Keratinocyte (primary cell): ENCODE results near the gene DDX27. TPM values are rescaled to one million over a fixed set of nuclear protein-coding genes. Genes with fewer than 3 reads are reported as not detected.

ENCODE experiments used
- DNase-seq: peaks from one replicate; pipeline ENCODE4 v3.0.0-alpha.2; 2011; ENCODE audit warnings: low read depth, missing footprints, low spot score
- FAIRE-seq: peaks from 2 replicates; lab custom pipeline; 2011; peaks lifted over from hg19 to GRCh38; lab: Jason Lieb, UNC
- H2AFZ ChIP-seq: 2 replicates; pipeline ENCODE4 v1.6.0; 2012; ENCODE audit warnings: low read length, control low read depth, inconsistent platforms; ENCODE audit not compliant: control insufficient read depth
- H3K27ac ChIP-seq: 2 replicates; pipeline ENCODE4 v1.5.1; 2011; ENCODE audit warnings: low read length; ENCODE audit not compliant: control insufficient read depth, insufficient read depth
- H3K27me3 ChIP-seq: 3 replicates; pipeline ENCODE4 v1.6.0; 2011; ENCODE audit warnings: low read length; ENCODE audit not compliant: control insufficient read depth, insufficient read depth; ENCODE audit errors: extremely low read depth
- H3K36me3 ChIP-seq, 2 experiments: 2 replicates in 1 of 2; 3 replicates in 1 of 2; pipeline ENCODE4 v1.5.1; 2011; ENCODE audit warnings: low read length in 2 of 2, mild to moderate bottlenecking in 1 of 2; ENCODE audit not compliant: control insufficient read depth in 2 of 2, insufficient read depth in 2 of 2; ENCODE audit errors: extremely low read depth in 1 of 2
- H3K4me1 ChIP-seq: 3 replicates; pipeline ENCODE4 v1.5.1; 2011; ENCODE audit warnings: low read length; ENCODE audit not compliant: control insufficient read depth, insufficient read depth; ENCODE audit errors: extremely low read depth
- H3K4me2 ChIP-seq: 3 replicates; pipeline ENCODE4 v1.6.0; 2011; ENCODE audit warnings: low read depth, low read length; ENCODE audit not compliant: control insufficient read depth, insufficient read depth; ENCODE audit errors: extremely low read depth
- H3K4me3 ChIP-seq, 3 experiments: fragments of 200-600 bp in 1 of 3; sonication (generic) in 1 of 3; 2 replicates in 2 of 3; 3 replicates in 1 of 3; pipeline ENCODE4 v1.5.1; 2011 to 2016; ENCODE audit warnings: low read length in 3 of 3, mild to moderate bottlenecking in 3 of 3, control low read depth in 2 of 3, inconsistent platforms in 1 of 3, low read depth in 1 of 3, mixed read lengths in 1 of 3, mixed run types in 1 of 3, moderate library complexity in 1 of 3; ENCODE audit not compliant: control insufficient read depth in 2 of 3, insufficient read depth in 2 of 3; ENCODE audit errors: extremely low read depth in 1 of 3
- H3K79me2 ChIP-seq: 2 replicates; pipeline ENCODE4 v1.6.0; 2012; ENCODE audit warnings: low read length; ENCODE audit not compliant: control insufficient read depth, insufficient read depth
- H3K9ac ChIP-seq: 3 replicates; pipeline ENCODE4 v1.6.0; 2011; ENCODE audit warnings: low read length; ENCODE audit not compliant: control insufficient read depth, insufficient read depth; ENCODE audit errors: extremely low read depth
- H3K9me1 ChIP-seq: 3 replicates; pipeline ENCODE4 v1.6.0; 2011; ENCODE audit warnings: low read length; ENCODE audit not compliant: control insufficient read depth, insufficient read depth; ENCODE audit errors: extremely low read depth
- H3K9me3 ChIP-seq: 2 replicates; pipeline ENCODE4 v1.5.1; 2012; ENCODE audit warnings: low read depth, low read length; ENCODE audit not compliant: control insufficient read depth
- H4K20me1 ChIP-seq: 3 replicates; pipeline ENCODE4 v1.6.0; 2011; ENCODE audit warnings: low read length; ENCODE audit not compliant: control insufficient read depth, insufficient read depth; ENCODE audit errors: extremely low read depth
- CTCF ChIP-seq, 3 experiments: IDR thresholded peaks in 1 of 3; conservative IDR thresholded peaks in 1 of 3; optimal IDR thresholded peaks in 1 of 3; 2 replicates in 2 of 3; 3 replicates in 1 of 3; pipeline versions ENCODE3 to v1.5.1; 2011; ENCODE audit warnings: low read length in 3 of 3, mild to moderate bottlenecking in 3 of 3, moderate library complexity in 2 of 3, control low read depth in 1 of 3, inconsistent platforms in 1 of 3; ENCODE audit not compliant: insufficient read depth in 2 of 3; ENCODE audit errors: extremely low read depth in 1 of 3
- EZH2 ChIP-seq: IDR thresholded peaks from one replicate; pipeline ENCODE4 v1.6.1; 2012; ENCODE audit warnings: inconsistent platforms, mild to moderate bottlenecking, low read length, moderate library complexity
- dilution Hi-C: fragments of 300-500 bp; cut with MboI; formaldehyde crosslinking; loops from one replicate; pipeline ENCODE4 v1.7.0; 2020; ENCODE audit warnings: low sequenced_read_pairs; ENCODE audit not compliant: extremely low pct_ligation_motif_present
- polyA plus RNA-seq, 5 experiments: library from polyadenylated mRNA; depleted of rRNA in 3 of 5; stranded (reverse) in 3 of 5; stranded (forward) in 1 of 5; unstranded in 1 of 5; fragments of >200 nt; gene quantifications; 1 replicate in 1 of 5; 2 replicates in 3 of 5; 3 replicates in 1 of 5; pipeline versions ENCODE4 v1.2.1 to v1.2.3, GENCODE V29; 2011 to 2012; ENCODE audit warnings: missing spikeins in 2 of 5, low read depth in 1 of 5, low replicate concordance in 1 of 5

Gene DDX27
- polyA plus RNA-seq, 1 donor (not counting 4 experiments of a cell fraction or from before 2014, with no cell fraction given), result 34.5 TPM

GRCh38 chr20:49270736-49271135 is 51.5 kb downstream of the DDX27 start:
- no peak overlapping the region for H2AFZ ChIP-seq
- no peak overlapping the region for H3K9ac ChIP-seq
- no peak overlapping the region for H3K4me2 ChIP-seq
- H3K4me3 ChIP-seq, result no peak overlapping the region
- DNase-seq, result no peak
- H3K27me3 ChIP-seq, result no peaks in the 10 kb centered on the region
- H3K9me3 ChIP-seq, result no peaks in the 10 kb centered on the region
- TF ChIP-seq EZH2 (no peak), CTCF (optimal IDR thresholded peaks at IDR 0.05 in 1 of 3, IDR thresholded peaks at IDR 0.05 in 1 of 3, conservative IDR thresholded peaks at IDR 0.05 in 1 of 3; ENCODE audit: extremely low read depth in 1 of 3, insufficient read depth in 2 of 3, low read length in 3 of 3) (no peak)
- no peak for FAIRE-seq
- H3K9me1 ChIP-seq, result peaks cover 4% of the 10 kb centered on the region
- H3K4me1 ChIP-seq, result peaks cover 8% of the 10 kb centered on the region
- H3K79me2 ChIP-seq, result peaks cover 84% of the 10 kb centered on the region
- peaks cover 30 to 58% of the 10 kb centered on the region in 2 experiments for H3K36me3 ChIP-seq
- peaks cover 33% of the 10 kb centered on the region for H4K20me1 ChIP-seq
- dilution Hi-C loops, result no loop called here
- H3K27ac ChIP-seq, result no peak overlapping the region

GRCh38 chr20:49272654-49273053 is 53.4 kb downstream of the DDX27 start:
- no peak overlapping the region for H3K4me2 ChIP-seq
- H3K27me3 ChIP-seq, result no peaks in the 10 kb centered on the region
- no peaks in the 10 kb centered on the region for H3K9me3 ChIP-seq
- DNase-seq (no peak), FAIRE-seq (no peak)
- no peak overlapping the region for H3K4me3 ChIP-seq
- TF ChIP-seq CTCF (optimal IDR thresholded peaks at IDR 0.05 in 1 of 3, IDR thresholded peaks at IDR 0.05 in 1 of 3, conservative IDR thresholded peaks at IDR 0.05 in 1 of 3; ENCODE audit: extremely low read depth in 1 of 3, insufficient read depth in 2 of 3, low read length in 3 of 3), result no peak
- no peak for TF ChIP-seq EZH2
- H2AFZ ChIP-seq, result no peak overlapping the region
- H3K79me2 ChIP-seq, result peaks cover 89% of the 10 kb centered on the region
- no peak overlapping the region for H3K9ac ChIP-seq
- dilution Hi-C loops, result no loop called here
- H4K20me1 ChIP-seq, result peaks cover 26% of the 10 kb centered on the region
- H3K4me1 ChIP-seq, result peaks cover 13% of the 10 kb centered on the region
- H3K9me1 ChIP-seq, result peaks cover 2% of the 10 kb centered on the region
- H3K27ac ChIP-seq, result no peak overlapping the region
- H3K36me3 ChIP-seq, result peaks cover 26 to 50% of the 10 kb centered on the region in 2 experiments
